ENCODE data around the gene ACRBP.

GRCh38 chr12:6608592-6609281, 38.5 kb downstream of the ACRBP start:
- TF ChIP-seq CTCF (IDR thresholded peaks at IDR 0.05) (no peak), EP300 (IDR thresholded peaks at IDR 0.05) (no peak)

Measured in tibial nerve (tissue), 4 donors.